Panc1 (cell line): ENCODE results near the gene PTTG2.

Experiments used
- CTCF ChIP-seq: fragments of 450-650 bp; IDR thresholded peaks from 2 replicates; pipeline ENCODE4 v1.5.1; 2017; ENCODE audit warnings: mild to moderate bottlenecking
- POLR2AphosphoS5 ChIP-seq: IDR thresholded peaks from 2 replicates; pipeline ENCODE4 v1.6.1; 2012; ENCODE audit warnings: mild to moderate bottlenecking, low read depth, low read length, moderate library complexity
- TCF7L2 ChIP-seq: IDR thresholded peaks from 2 replicates; pipeline ENCODE4 v1.6.1; 2011; ENCODE audit warnings: mild to moderate bottlenecking, low read depth, low read length, inconsistent platforms
- TF ChIP-seq, protein P1 (sequence below), 2 experiments: IDR thresholded peaks; 2 replicates each; pipeline ENCODE4 v1.6.1; 2011 to 2012; ENCODE audit warnings: low read depth in 2 of 2, control low read depth in 1 of 2, low read length in 1 of 2, mild to moderate bottlenecking in 1 of 2, moderate library complexity in 1 of 2; ENCODE audit not compliant: insufficient read depth in 1 of 2

DNA sequence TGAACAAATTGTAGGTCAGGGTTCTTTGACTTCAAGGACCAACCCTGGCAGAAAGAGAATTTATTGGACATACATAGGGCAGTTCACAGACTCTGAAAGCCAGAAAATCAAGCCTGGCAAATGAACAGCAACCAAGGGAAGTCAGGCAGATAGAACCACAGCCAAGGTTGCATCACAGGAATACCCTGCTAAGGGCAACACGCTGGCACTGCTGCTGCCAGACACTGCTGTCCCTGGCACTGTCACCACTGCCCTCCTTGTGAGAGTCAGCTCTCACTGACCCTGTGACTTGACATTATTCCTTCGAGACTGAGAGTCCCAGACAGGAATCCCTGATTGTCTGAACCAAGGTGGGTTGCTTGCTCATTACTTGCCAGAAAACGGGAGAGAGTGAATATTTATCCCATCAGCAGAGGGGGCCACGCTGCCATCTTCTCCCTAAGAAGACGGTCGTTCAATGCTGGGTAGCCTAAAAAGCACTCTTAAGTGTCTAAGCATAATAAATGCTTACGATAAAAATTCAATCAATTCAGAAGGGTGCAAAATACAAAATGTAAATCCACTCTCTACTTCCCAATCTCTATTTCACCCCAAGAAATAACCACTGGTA, 23.2 kb upstream of the PTTG2 start:
- TF ChIP-seq CTCF: no peak
- TF ChIP-seq, protein P1, sequence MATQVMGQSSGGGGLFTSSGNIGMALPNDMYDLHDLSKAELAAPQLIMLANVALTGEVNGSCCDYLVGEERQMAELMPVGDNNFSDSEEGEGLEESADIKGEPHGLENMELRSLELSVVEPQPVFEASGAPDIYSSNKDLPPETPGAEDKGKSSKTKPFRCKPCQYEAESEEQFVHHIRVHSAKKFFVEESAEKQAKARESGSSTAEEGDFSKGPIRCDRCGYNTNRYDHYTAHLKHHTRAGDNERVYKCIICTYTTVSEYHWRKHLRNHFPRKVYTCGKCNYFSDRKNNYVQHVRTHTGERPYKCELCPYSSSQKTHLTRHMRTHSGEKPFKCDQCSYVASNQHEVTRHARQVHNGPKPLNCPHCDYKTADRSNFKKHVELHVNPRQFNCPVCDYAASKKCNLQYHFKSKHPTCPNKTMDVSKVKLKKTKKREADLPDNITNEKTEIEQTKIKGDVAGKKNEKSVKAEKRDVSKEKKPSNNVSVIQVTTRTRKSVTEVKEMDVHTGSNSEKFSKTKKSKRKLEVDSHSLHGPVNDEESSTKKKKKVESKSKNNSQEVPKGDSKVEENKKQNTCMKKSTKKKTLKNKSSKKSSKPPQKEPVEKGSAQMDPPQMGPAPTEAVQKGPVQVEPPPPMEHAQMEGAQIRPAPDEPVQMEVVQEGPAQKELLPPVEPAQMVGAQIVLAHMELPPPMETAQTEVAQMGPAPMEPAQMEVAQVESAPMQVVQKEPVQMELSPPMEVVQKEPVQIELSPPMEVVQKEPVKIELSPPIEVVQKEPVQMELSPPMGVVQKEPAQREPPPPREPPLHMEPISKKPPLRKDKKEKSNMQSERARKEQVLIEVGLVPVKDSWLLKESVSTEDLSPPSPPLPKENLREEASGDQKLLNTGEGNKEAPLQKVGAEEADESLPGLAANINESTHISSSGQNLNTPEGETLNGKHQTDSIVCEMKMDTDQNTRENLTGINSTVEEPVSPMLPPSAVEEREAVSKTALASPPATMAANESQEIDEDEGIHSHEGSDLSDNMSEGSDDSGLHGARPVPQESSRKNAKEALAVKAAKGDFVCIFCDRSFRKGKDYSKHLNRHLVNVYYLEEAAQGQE (IDR thresholded peaks at IDR 0.05; ENCODE audit: insufficient read depth in 1 of 2, low read depth in 2 of 2, low read length in 1 of 2): no peak
- no peak for TF ChIP-seq TCF7L2
- TF ChIP-seq POLR2AphosphoS5: no peak
